ENCODE data around the gene SMYD2. TPM values are rescaled to one million over a fixed set of nuclear protein-coding genes. Genes with fewer than 3 reads are reported as not detected.

The SMYD2 gene
- total and polyA plus RNA-seq, 2 experiments from 2014 or later: 34.4 to 39.8 TPM

DNA sequence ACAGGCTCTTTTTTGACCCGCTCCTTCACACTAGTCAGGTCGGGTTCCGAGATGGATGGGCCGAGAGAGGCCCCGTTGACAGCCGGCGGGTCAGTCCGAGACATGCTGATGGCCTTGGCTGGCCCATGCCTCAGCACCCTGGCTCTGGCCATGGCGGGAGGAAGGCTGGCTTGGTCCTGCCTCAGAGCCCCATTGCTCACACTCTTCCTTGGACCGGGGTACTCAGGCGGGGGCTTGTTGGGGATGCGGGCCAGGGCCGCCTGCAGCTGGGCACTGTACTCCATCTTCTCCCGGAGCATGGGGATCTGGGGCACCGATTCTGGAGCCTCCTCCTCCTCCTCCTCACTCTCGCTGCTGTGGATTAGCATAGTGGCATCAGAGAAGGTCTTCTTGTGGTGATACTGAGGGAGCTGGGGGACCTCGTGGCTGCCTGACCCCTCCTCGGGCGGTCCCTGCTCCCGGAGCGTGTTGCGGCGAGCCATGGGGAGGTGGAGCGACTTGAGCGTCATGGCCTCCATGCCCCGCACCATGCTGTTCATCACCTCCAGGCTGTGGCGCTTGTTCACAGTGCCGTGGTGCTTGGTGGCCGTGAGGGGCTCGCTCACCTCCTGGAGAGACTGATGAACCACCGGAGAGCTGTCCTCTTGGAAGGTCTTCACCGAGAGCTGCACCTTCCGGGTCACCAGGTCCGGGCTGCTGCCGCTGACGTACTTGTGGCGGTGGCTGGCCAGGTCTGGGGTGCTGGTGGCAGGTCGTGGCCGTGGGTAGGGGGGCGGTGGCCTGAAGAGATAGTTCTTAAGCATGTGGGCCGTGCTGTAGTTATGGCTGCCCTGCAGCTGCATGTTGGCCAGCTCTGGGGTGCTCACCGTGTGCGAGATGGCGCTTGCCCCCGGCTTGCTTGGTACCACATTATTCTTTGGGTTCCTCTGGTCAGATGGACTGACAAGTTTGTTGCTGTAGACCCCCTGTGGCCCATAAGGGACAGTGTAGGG lies 102.7 kb downstream of the SMYD2 start:
- Histone ChIP-seq H3K36me3 (replicated peaks; ENCODE audit: insufficient read depth, low read depth) (no peaks in the 10 kb centered on the region), H3K4me2 (no peak overlapping the region), H3K27ac (no peak overlapping the region), H3K4me3 (no peak overlapping the region), H3K27me3 (no peaks in the 10 kb centered on the region), H3K9me2 (replicated peaks; ENCODE audit: insufficient read depth) (no peaks in the 10 kb centered on the region), H3K9me3 (ENCODE audit: low read depth) (no peaks in the 10 kb centered on the region), H2AFZ (no peak overlapping the region), H4K20me1 (ENCODE audit: insufficient read depth, poor library complexity, severe bottlenecking) (no peaks in the 10 kb centered on the region), H3K79me2 (no peaks in the 10 kb centered on the region), H3K4me1 (ENCODE audit: insufficient read depth) (no peaks in the 10 kb centered on the region)
- DNase-seq (ENCODE audit: low spot score): no peak
- WGBS (ENCODE audit: low lambda C conversion rate, missing lambda C conversion rate): 98% methylated on average over 44 of the region's 45 CpGs
- TF ChIP-seq, protein P1, sequence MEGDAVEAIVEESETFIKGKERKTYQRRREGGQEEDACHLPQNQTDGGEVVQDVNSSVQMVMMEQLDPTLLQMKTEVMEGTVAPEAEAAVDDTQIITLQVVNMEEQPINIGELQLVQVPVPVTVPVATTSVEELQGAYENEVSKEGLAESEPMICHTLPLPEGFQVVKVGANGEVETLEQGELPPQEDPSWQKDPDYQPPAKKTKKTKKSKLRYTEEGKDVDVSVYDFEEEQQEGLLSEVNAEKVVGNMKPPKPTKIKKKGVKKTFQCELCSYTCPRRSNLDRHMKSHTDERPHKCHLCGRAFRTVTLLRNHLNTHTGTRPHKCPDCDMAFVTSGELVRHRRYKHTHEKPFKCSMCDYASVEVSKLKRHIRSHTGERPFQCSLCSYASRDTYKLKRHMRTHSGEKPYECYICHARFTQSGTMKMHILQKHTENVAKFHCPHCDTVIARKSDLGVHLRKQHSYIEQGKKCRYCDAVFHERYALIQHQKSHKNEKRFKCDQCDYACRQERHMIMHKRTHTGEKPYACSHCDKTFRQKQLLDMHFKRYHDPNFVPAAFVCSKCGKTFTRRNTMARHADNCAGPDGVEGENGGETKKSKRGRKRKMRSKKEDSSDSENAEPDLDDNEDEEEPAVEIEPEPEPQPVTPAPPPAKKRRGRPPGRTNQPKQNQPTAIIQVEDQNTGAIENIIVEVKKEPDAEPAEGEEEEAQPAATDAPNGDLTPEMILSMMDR (IDR thresholded peaks at IDR 0.05; ENCODE audit: poor library complexity): no peak
- TF ChIP-seq EZH2phosphoT487 (IDR thresholded peaks at IDR 0.05; ENCODE audit: low read depth, severe bottlenecking, unreplicated experiment) (no peak), EZH2 (IDR thresholded peaks at IDR 0.05; ENCODE audit: borderline replicate concordance) (no peak)

DNA sequence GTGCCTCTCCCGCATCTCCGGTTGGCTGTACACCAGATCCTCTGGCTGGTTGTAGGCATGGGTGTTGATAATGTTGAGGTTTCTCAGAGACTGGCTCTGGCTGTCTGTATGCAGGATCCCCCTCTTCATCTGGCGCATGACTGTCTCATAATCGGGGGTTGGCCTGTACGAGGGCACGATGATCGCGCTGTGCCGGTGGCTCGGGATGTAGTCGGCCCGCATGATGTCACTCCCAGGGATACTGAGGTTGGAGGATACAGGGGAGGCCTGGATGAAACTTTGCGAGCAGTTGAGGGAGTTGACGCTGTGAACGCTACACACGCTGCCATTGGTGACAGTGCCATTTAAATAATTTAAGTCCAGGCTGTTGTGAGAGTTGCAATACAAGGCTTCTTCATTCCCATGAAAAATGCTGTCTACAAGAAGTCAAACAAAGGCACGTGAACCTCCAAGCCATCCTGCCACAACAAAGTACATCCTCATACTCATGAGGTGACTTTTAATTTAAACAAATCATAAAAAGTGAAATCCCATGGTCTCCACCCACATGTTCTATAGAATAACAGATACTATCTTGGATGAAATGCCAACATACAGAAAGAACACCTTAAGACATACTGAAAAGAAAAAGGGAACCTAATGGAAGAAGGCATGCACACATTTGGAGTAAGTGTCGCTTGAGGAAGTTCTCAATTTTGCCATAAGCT lies 103.6 kb downstream of the SMYD2 start:
- Histone ChIP-seq H3K27ac (no peak overlapping the region), H3K9me3 (ENCODE audit: low read depth) (no peaks in the 10 kb centered on the region), H3K9me2 (replicated peaks; ENCODE audit: insufficient read depth) (no peaks in the 10 kb centered on the region), H2AFZ (no peak overlapping the region), H3K79me2 (no peaks in the 10 kb centered on the region), H4K20me1 (ENCODE audit: insufficient read depth, poor library complexity, severe bottlenecking) (no peaks in the 10 kb centered on the region), H3K36me3 (replicated peaks; ENCODE audit: insufficient read depth, low read depth) (no peaks in the 10 kb centered on the region), H3K4me1 (ENCODE audit: insufficient read depth) (no peaks in the 10 kb centered on the region), H3K4me2 (no peak overlapping the region), H3K4me3 (no peak overlapping the region), H3K27me3 (no peaks in the 10 kb centered on the region)
- no peak for TF ChIP-seq EZH2phosphoT487 (IDR thresholded peaks at IDR 0.05; ENCODE audit: low read depth, severe bottlenecking, unreplicated experiment)
- TF ChIP-seq, protein P1 (IDR thresholded peaks at IDR 0.05; ENCODE audit: poor library complexity): no peak
- TF ChIP-seq EZH2 (IDR thresholded peaks at IDR 0.05; ENCODE audit: borderline replicate concordance): no peak
- no peak for DNase-seq (ENCODE audit: low spot score)
- WGBS (ENCODE audit: low lambda C conversion rate, missing lambda C conversion rate): 98% methylated on average over 18 of the region's 18 CpGs

DNA sequence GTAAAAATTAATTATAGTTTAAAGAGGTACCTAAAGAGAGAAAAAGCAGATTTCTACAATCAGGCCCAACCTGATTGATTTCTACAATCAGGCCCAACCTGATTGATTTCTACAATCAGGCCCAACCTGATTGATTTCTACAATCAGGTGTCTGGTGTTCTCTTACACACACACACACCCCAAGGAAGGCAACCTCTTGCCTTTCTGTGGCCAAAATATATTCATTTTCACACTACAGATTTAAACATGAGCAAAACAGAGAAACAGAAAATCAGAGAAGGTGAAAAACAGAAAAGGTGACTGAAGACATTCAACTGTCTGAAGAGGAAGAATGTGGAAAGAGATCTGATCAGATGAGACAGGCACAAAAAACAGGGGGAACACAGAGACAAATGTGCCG lies 104.5 kb downstream of the SMYD2 start:
- Histone ChIP-seq H3K27ac (no peak overlapping the region), H3K9me2 (replicated peaks; ENCODE audit: insufficient read depth) (no peaks in the 10 kb centered on the region), H2AFZ (no peak overlapping the region), H3K79me2 (no peaks in the 10 kb centered on the region), H4K20me1 (ENCODE audit: insufficient read depth, poor library complexity, severe bottlenecking) (no peaks in the 10 kb centered on the region), H3K4me2 (no peak overlapping the region), H3K9me3 (ENCODE audit: low read depth) (no peaks in the 10 kb centered on the region), H3K4me1 (ENCODE audit: insufficient read depth) (no peaks in the 10 kb centered on the region), H3K4me3 (no peak overlapping the region), H3K36me3 (replicated peaks; ENCODE audit: insufficient read depth, low read depth) (no peaks in the 10 kb centered on the region), H3K27me3 (no peaks in the 10 kb centered on the region)
- WGBS (ENCODE audit: low lambda C conversion rate, missing lambda C conversion rate): 81% methylated on average over 1 of the region's 1 CpG
- TF ChIP-seq EZH2 (IDR thresholded peaks at IDR 0.05; ENCODE audit: borderline replicate concordance): no peak
- TF ChIP-seq, protein P1 (IDR thresholded peaks at IDR 0.05; ENCODE audit: poor library complexity): no peak
- no peak for TF ChIP-seq EZH2phosphoT487 (IDR thresholded peaks at IDR 0.05; ENCODE audit: low read depth, severe bottlenecking, unreplicated experiment)
- no peak for DNase-seq (ENCODE audit: low spot score)
